Breast epithelium (tissue), 4 donors: ENCODE measurements around the gene COL8A2. TPM values are rescaled to one million over a fixed set of nuclear protein-coding genes. Genes with fewer than 3 reads are reported as not detected.

Experiments
- DNase-seq, 2 donors: peaks; one replicate each; pipeline ENCODE4 v3.0.0-alpha.2; 2019; ENCODE audit warnings: low spot score in 2 of 2
- H3K27ac ChIP-seq, 2 donors: fragments of 200-600 bp; sonication (generic) in 1 of 2; one replicate each; pipeline ENCODE4 v1.5.1; 2016 to 2019; ENCODE audit warnings: mild to moderate bottlenecking in 1 of 2
- H3K27me3 ChIP-seq, 2 donors: fragments of 200-600 bp; sonication (generic) in 1 of 2; one replicate each; pipeline versions ENCODE4 v1.5.1 to v1.6.0; 2017 to 2019; ENCODE audit warnings: control low read depth in 1 of 2, mild to moderate bottlenecking in 1 of 2
- H3K36me3 ChIP-seq: fragments of 200-600 bp; one replicate; pipeline ENCODE4 v1.5.1; 2019
- H3K4me1 ChIP-seq, 2 donors: fragments of 200-600 bp; sonication (generic); one replicate each; pipeline ENCODE4 v1.5.1; 2016 to 2019; ENCODE audit warnings: control low read depth in 1 of 2
- H3K4me3 ChIP-seq, 3 donors: fragments of 200-600 bp; sonication (generic); 1 replicate in 2 of 3; 2 replicates in 1 of 3; pipeline ENCODE4 v1.5.1; 2016 to 2019; ENCODE audit warnings: mild to moderate bottlenecking in 3 of 3, moderate library complexity in 2 of 3
- H3K9me3 ChIP-seq, 2 donors: fragments of 200-600 bp; sonication (generic) in 1 of 2; one replicate each; pipeline ENCODE4 v1.5.1; 2016 to 2019; ENCODE audit warnings: control low read depth in 1 of 2
- POLR2A ChIP-seq: fragments of 450-650 bp; IDR thresholded peaks from one replicate; pipeline ENCODE4 v1.6.1; 2016; ENCODE audit warnings: antibody characterized with exemption, mild to moderate bottlenecking, moderate library complexity
- POLR2AphosphoS5 ChIP-seq, 3 donors: sonication (generic); formaldehyde crosslinking; IDR thresholded peaks; one replicate each; pipeline ENCODE4 v1.6.1; 2017; ENCODE audit warnings: antibody characterized with exemption in 3 of 3
- intact Hi-C: fragments of 100-400 bp; cut with DNase I; formaldehyde crosslinking; loops from one replicate; pipeline ENCODE4 v1.15.1; 2023; ENCODE audit warnings: low total_unique reads
- total RNA-seq, 3 donors: library from RNA; depleted of rRNA; stranded (reverse); fragments of >200 nt; gene quantifications; one replicate each; pipeline ENCODE4 v1.1.0, GENCODE V29; 2016
- TF ChIP-seq, protein P1 (sequence below), 3 donors: fragments of 450-650 bp; IDR thresholded peaks; one replicate each; pipeline ENCODE4 v1.5.1; 2016 to 2017; ENCODE audit warnings: antibody characterized with exemption in 3 of 3, mild to moderate bottlenecking in 3 of 3, moderate library complexity in 3 of 3

COL8A2 gene
- total RNA-seq, 3 donors from 2014 or later: 3.4 to 20.6 (median 11.1) TPM

DNA sequence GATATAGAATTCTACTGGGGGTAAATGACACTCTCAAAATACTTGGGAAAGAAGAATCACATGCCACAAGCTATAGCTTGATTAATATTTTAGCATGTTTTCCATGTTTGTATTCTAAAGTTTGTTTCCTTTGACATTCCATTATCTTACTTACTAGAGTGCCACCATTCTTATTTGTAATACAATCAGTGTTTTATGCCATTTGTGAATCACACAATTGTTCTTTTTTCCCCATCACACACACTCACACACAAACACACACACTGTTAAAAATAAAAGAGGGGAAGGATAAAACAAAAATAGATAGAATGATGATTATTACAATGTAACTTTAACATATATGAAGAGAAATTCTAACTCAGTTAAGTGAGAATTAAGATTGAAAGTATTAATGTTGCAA lies 57.2 kb downstream of the COL8A2 start:
- H3K4me3 ChIP-seq: no peak overlapping the region
- H3K27ac ChIP-seq: no peak overlapping the region
- TF ChIP-seq POLR2A: no peak
- TF ChIP-seq, protein P1, sequence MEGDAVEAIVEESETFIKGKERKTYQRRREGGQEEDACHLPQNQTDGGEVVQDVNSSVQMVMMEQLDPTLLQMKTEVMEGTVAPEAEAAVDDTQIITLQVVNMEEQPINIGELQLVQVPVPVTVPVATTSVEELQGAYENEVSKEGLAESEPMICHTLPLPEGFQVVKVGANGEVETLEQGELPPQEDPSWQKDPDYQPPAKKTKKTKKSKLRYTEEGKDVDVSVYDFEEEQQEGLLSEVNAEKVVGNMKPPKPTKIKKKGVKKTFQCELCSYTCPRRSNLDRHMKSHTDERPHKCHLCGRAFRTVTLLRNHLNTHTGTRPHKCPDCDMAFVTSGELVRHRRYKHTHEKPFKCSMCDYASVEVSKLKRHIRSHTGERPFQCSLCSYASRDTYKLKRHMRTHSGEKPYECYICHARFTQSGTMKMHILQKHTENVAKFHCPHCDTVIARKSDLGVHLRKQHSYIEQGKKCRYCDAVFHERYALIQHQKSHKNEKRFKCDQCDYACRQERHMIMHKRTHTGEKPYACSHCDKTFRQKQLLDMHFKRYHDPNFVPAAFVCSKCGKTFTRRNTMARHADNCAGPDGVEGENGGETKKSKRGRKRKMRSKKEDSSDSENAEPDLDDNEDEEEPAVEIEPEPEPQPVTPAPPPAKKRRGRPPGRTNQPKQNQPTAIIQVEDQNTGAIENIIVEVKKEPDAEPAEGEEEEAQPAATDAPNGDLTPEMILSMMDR (IDR thresholded peaks at IDR 0.05): no peak
- no peak for TF ChIP-seq POLR2AphosphoS5 (IDR thresholded peaks at IDR 0.05)
- no peaks in the 10 kb centered on the region for H3K4me1 ChIP-seq
- no peaks in the 10 kb centered on the region for H3K9me3 ChIP-seq
- no peaks in the 10 kb centered on the region for H3K27me3 ChIP-seq
- no peaks in the 10 kb centered on the region for H3K36me3 ChIP-seq
- intact Hi-C loops: no loop called here
- DNase-seq: no peak

DNA sequence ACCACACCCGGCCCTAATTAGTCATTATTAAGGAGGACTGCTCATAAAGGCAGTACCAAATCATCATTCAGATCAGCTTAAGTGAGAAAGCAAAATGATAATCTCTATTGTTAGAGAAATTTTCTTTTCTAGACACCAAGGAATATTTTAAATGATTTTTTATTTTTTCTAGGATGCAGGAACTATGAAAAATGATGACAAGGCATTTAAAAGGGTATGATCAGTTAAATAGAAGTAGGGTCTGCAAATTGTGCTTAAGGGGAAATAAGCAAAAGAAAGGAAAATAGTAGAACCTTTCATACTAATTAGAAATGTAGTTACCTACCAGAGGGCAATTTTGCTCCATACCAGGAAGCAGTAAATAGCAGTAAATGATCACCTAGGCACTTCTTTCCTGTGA lies 62.7 kb downstream of the COL8A2 start:
- no peak overlapping the region for H3K4me3 ChIP-seq
- no peak overlapping the region for H3K27ac ChIP-seq
- intact Hi-C loops: no loop called here
- H3K4me1 ChIP-seq: no peaks in the 10 kb centered on the region
- no peak for TF ChIP-seq POLR2A
- TF ChIP-seq POLR2AphosphoS5 (IDR thresholded peaks at IDR 0.05): no peak
- TF ChIP-seq, protein P1 (IDR thresholded peaks at IDR 0.05): no peak
- no peaks in the 10 kb centered on the region for H3K36me3 ChIP-seq
- no peaks in the 10 kb centered on the region for H3K27me3 ChIP-seq
- no peaks in the 10 kb centered on the region for H3K9me3 ChIP-seq
- DNase-seq: no peak

DNA sequence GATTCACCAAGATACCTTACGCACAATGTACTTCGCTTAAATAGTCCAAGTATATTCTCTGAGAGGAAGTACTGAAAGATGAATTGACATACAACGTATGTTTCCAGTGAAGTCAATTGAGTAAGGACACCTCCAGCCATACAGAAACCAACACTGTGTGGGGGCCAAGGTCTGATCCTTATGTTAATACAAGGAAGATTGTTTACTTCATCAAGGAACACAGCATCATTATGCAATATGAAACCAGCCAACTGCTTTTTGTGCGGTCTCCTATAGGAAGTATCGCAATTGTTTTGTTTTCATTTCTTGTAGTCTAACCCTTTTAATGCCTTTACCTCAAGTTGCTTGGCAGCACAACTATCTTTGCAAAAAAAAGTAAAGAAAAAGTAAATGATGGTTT lies 69.3 kb downstream of the COL8A2 start:
- no peak overlapping the region for H3K4me3 ChIP-seq
- no peaks in the 10 kb centered on the region for H3K9me3 ChIP-seq
- no peaks in the 10 kb centered on the region for H3K27me3 ChIP-seq
- no peaks in the 10 kb centered on the region for H3K4me1 ChIP-seq
- intact Hi-C loops: no loop called here
- H3K36me3 ChIP-seq: no peaks in the 10 kb centered on the region
- no peak for TF ChIP-seq POLR2A
- no peak for TF ChIP-seq POLR2AphosphoS5 (IDR thresholded peaks at IDR 0.05)
- TF ChIP-seq, protein P1 (IDR thresholded peaks at IDR 0.05): no peak
- DNase-seq: no peak
- no peak overlapping the region for H3K27ac ChIP-seq

DNA sequence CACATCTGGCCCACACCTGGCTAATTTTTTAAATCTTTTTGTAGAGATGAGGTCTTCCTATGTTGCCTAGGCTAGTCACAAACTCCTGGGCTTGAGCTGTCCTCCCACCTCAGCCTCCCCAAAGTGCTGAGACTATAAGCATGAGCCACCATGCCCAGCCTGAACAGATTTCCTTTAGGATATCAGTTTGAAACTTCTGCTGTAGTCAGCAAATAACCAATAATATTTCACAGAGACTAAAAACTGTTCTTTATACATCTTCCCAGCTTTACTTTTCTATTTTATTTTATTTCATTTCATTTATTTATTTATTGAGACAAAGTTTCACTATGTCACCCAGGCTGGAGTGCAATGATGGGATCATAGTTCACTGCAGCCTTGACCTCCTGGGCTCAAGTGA lies 71.0 kb downstream of the COL8A2 start:
- no peak for DNase-seq
- intact Hi-C loops: no loop called here
- Histone ChIP-seq H3K27me3 (no peaks in the 10 kb centered on the region), H3K27ac (no peak overlapping the region), H3K9me3 (no peaks in the 10 kb centered on the region), H3K4me3 (no peak overlapping the region), H3K4me1 (no peaks in the 10 kb centered on the region), H3K36me3 (no peaks in the 10 kb centered on the region)
- TF ChIP-seq, protein P1 (IDR thresholded peaks at IDR 0.05): no peak
- TF ChIP-seq POLR2AphosphoS5 (IDR thresholded peaks at IDR 0.05) (no peak), POLR2A (no peak)

DNA sequence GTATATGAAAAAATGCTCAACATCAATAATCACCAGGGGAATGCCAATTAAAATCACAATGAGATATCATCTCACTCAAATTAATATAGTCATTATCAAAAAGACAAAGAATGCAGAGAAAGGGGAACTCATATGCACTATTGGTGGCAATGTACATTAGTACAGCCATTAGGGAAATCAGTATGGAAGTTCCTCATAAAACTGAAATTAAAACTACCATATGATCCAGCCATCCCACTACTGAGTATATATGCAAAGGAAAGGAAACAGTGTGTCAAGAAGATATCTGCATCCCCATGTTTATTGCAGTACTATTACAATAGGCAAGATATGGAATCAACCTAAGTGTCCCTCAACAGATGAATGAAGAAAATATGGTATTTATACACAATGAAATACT lies 73.2 kb downstream of the COL8A2 start:
- no peaks in the 10 kb centered on the region for H3K9me3 ChIP-seq
- H3K4me3 ChIP-seq: no peak overlapping the region
- no peak overlapping the region for H3K27ac ChIP-seq
- DNase-seq: no peak
- intact Hi-C loops: no loop called here
- no peaks in the 10 kb centered on the region for H3K27me3 ChIP-seq
- no peaks in the 10 kb centered on the region for H3K36me3 ChIP-seq
- no peaks in the 10 kb centered on the region for H3K4me1 ChIP-seq
- TF ChIP-seq POLR2A (no peak), POLR2AphosphoS5 (IDR thresholded peaks at IDR 0.05) (no peak)
- TF ChIP-seq, protein P1 (IDR thresholded peaks at IDR 0.05): no peak

Other genes starting within 250 kb of the COL8A2 start
- gene AGO1, start 242.0 kb downstream of the COL8A2 start, total RNA-seq: 10 to 100 TPM; 22.3 to 26.1 (median 23.4) TPM
- gene AGO3, start 194.1 kb downstream of the COL8A2 start, total RNA-seq: 10 to 100 TPM; 28.2 TPM
- 1 to 10 TPM in 1 of 3 donors, under 1 TPM in 1, not detected in 1; 0.98 to 1.2 TPM for gene TEKT2, start 41.1 kb downstream of the COL8A2 start, total RNA-seq
- 10 to 100 TPM; 26.2 to 48.7 (median 39.7) TPM for gene ADPRS, start 36.3 kb downstream of the COL8A2 start, total RNA-seq
- gene TRAPPC3, start 24.3 kb upstream of the COL8A2 start, total RNA-seq: 100 to 1,000 TPM; 107 to 118 (median 116) TPM
- 10 to 100 TPM; 67.4 to 78.0 (median 68.6) TPM for gene MAP7D1, start 30.9 kb upstream of the COL8A2 start, total RNA-seq
- gene THRAP3, start 99.2 kb upstream of the COL8A2 start, total RNA-seq: 100 to 1,000 TPM in 2 of 3 donors, 10 to 100 TPM in 1; 81.6 to 128 (median 122) TPM
- gene SH3D21, start 181.1 kb upstream of the COL8A2 start, total RNA-seq: 10 to 100 TPM in 2 of 3 donors, under 1 TPM in 1; 0.80 to 18.7 (median 18.0) TPM
- 100 to 1,000 TPM in 2 of 3 donors, 10 to 100 TPM in 1; 62.1 to 129 (median 118) TPM for gene EVA1B, start 198.4 kb upstream of the COL8A2 start, total RNA-seq